ENCODE results near the gene SLC2A10.

DNA sequence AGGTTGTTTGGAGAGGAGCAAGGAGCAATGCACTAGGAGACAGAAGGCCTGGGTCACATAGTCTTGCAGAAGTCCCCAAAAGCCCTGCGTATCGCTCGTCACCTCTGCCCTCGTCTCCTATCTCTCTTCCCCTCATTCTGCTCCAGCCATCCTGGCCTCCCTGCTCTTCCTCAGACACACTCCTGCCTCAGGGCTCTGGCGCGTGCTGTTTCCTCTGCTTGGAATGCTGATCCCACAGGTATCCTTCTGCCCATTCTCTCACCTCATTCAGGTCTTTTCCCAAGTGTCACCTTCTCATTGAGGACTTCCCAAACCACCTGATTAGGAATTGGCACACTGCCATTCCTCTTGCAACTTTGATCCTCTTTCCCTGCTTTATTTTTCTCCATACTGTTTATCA lies 9.0 kb upstream of the SLC2A10 start:
- TF ChIP-seq, protein P1, sequence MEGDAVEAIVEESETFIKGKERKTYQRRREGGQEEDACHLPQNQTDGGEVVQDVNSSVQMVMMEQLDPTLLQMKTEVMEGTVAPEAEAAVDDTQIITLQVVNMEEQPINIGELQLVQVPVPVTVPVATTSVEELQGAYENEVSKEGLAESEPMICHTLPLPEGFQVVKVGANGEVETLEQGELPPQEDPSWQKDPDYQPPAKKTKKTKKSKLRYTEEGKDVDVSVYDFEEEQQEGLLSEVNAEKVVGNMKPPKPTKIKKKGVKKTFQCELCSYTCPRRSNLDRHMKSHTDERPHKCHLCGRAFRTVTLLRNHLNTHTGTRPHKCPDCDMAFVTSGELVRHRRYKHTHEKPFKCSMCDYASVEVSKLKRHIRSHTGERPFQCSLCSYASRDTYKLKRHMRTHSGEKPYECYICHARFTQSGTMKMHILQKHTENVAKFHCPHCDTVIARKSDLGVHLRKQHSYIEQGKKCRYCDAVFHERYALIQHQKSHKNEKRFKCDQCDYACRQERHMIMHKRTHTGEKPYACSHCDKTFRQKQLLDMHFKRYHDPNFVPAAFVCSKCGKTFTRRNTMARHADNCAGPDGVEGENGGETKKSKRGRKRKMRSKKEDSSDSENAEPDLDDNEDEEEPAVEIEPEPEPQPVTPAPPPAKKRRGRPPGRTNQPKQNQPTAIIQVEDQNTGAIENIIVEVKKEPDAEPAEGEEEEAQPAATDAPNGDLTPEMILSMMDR (IDR thresholded peaks at IDR 0.05): no peak
- TF ChIP-seq EP300 (IDR thresholded peaks at IDR 0.05) (no peak), POLR2AphosphoS5 (IDR thresholded peaks at IDR 0.05) (no peak), POLR2A (IDR thresholded peaks at IDR 0.05) (no peak)

Measured in gastroesophageal sphincter (tissue), 3 donors.